Ovary (tissue), 3 donors: Measurements from ENCODE around the gene DBNDD2.

Source experiments
- POLR2A ChIP-seq: fragments of 450-650 bp; IDR thresholded peaks from one replicate; pipeline ENCODE4 v1.6.1; 2017; ENCODE audit warnings: antibody characterized with exemption, mild to moderate bottlenecking, moderate library complexity
- TF ChIP-seq, protein P1 (sequence below), 3 donors: fragments of 450-650 bp in 2 of 3; fragments of 200-600 bp in 1 of 3; IDR thresholded peaks; one replicate each; pipeline versions ENCODE4 v1.5.1 to v1.8.0; 2016 to 2022; ENCODE audit warnings: antibody characterized with exemption in 3 of 3, mild to moderate bottlenecking in 1 of 3
- donor health status: DM: no; HTN: no; CAD: no.

DNA sequence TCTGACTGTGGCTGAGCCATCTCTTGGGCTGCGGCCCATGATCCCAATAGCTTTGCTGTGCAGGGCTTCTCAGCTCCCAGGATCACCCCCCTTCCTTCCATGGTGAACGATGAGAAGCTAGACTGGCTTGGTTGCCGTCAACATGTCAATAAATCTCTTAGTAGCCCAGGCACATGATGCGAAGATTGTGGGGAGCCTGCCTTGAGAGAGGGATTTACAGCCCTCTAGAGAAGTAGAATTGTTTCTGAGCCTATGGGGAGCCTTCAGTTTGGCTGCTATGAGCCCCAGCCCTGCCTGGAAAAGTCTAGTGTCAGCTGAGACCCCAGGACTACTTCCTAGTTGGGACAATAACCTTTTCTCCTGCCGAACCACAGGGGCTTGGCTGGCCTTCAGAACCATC is 4.6 kb downstream of the DBNDD2 start:
- TF ChIP-seq, protein P1, sequence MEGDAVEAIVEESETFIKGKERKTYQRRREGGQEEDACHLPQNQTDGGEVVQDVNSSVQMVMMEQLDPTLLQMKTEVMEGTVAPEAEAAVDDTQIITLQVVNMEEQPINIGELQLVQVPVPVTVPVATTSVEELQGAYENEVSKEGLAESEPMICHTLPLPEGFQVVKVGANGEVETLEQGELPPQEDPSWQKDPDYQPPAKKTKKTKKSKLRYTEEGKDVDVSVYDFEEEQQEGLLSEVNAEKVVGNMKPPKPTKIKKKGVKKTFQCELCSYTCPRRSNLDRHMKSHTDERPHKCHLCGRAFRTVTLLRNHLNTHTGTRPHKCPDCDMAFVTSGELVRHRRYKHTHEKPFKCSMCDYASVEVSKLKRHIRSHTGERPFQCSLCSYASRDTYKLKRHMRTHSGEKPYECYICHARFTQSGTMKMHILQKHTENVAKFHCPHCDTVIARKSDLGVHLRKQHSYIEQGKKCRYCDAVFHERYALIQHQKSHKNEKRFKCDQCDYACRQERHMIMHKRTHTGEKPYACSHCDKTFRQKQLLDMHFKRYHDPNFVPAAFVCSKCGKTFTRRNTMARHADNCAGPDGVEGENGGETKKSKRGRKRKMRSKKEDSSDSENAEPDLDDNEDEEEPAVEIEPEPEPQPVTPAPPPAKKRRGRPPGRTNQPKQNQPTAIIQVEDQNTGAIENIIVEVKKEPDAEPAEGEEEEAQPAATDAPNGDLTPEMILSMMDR (IDR thresholded peaks at IDR 0.05) = no peak
- TF ChIP-seq POLR2A = no peak
